Mesothelial cell of epicardium (in vitro differentiated cells): ENCODE results near the gene RFXANK. TPM values are rescaled to one million over a fixed set of nuclear protein-coding genes. Genes with fewer than 3 reads are reported as not detected.

ENCODE experiments used
- DNase-seq, 2 experiments: peaks; one replicate each; pipeline ENCODE4 v3.0.0; 2021; ENCODE audit warnings: low spot score in 2 of 2; ENCODE audit not compliant: unreplicated experiment in 2 of 2
- H3K27ac Mint-ChIP-seq: 2 replicates; pipeline ENCODE4 v1.8.0; 2021; ENCODE audit warnings: mixed read lengths
- H3K27me3 Mint-ChIP-seq: 2 replicates; pipeline ENCODE4 v1.8.0; 2021; ENCODE audit warnings: low read depth, mixed read lengths
- H3K36me3 Mint-ChIP-seq: 2 replicates; pipeline ENCODE4 v1.8.0; 2021; ENCODE audit warnings: mixed read lengths
- H3K4me1 Mint-ChIP-seq: 2 replicates; pipeline ENCODE4 v1.8.0; 2021; ENCODE audit warnings: mixed read lengths
- H3K4me3 Mint-ChIP-seq: 2 replicates; pipeline ENCODE4 v1.8.0; 2021; ENCODE audit warnings: mild to moderate bottlenecking, moderate library complexity, mixed read lengths
- H3K9me3 Mint-ChIP-seq: 2 replicates; pipeline ENCODE4 v1.8.0; 2021; ENCODE audit warnings: mixed read lengths
- total RNA-seq: library from RNA; stranded (reverse); gene quantifications from 3 replicates; pipeline ENCODE4 v1.2.1, GENCODE V29; 2021
- TF ChIP-seq, protein P1 (sequence below): fragments of 200-600 bp; sonication (generic); IDR thresholded peaks from one replicate; pipeline ENCODE4 v1.5.0; 2021; ENCODE audit warnings: antibody characterized with exemption; ENCODE audit not compliant: unreplicated experiment

RFXANK gene
- total RNA-seq, 1 donor from 2014 or later: 93.6 TPM

DNA sequence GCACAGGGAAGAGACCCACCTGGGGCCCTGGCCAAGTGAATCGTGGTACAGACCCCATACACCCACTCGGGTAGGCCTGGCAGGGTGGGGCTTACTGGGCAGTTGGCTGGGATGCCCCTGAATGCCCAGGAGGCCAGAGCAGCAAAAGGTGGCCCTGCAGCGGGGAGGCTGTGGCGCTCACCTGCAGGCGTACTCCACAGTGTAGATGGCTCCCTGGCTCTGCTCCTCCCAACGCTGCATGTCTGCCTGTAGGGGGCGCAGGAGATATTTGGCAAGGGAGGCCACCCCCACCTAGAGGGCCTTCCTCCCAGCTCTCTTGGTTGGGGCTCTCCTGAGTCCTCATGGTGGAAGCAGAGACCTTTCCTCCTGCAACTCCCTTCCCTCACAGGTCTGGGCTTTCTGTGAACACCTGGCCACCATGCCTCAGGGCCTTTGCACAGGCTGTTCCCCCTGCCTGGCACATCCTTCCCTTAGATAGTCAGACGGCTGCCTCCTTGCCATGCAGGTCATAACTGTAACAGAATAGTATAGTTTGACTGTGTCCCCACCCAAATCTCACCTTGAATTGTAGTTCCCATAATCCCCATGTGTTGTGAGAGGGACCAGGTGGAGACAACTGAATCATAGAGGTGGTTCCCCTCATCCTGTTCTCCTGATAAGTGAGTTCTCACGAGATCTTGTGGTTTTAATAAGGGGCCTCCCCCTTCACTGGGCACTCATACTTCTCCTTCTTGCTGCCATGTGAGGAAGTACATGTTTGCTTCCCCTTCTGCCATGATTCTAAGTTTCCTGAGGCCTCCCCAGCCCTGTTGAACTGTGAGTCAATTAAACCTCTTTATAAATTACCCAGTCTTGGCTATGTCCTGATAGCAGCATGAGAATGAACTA lies 6.0 kb upstream of the RFXANK start:
- no peak overlapping the region for H3K4me3 Mint-ChIP-seq
- TF ChIP-seq, protein P1, sequence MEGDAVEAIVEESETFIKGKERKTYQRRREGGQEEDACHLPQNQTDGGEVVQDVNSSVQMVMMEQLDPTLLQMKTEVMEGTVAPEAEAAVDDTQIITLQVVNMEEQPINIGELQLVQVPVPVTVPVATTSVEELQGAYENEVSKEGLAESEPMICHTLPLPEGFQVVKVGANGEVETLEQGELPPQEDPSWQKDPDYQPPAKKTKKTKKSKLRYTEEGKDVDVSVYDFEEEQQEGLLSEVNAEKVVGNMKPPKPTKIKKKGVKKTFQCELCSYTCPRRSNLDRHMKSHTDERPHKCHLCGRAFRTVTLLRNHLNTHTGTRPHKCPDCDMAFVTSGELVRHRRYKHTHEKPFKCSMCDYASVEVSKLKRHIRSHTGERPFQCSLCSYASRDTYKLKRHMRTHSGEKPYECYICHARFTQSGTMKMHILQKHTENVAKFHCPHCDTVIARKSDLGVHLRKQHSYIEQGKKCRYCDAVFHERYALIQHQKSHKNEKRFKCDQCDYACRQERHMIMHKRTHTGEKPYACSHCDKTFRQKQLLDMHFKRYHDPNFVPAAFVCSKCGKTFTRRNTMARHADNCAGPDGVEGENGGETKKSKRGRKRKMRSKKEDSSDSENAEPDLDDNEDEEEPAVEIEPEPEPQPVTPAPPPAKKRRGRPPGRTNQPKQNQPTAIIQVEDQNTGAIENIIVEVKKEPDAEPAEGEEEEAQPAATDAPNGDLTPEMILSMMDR: peak; percentile 48
- no peak for DNase-seq

DNA sequence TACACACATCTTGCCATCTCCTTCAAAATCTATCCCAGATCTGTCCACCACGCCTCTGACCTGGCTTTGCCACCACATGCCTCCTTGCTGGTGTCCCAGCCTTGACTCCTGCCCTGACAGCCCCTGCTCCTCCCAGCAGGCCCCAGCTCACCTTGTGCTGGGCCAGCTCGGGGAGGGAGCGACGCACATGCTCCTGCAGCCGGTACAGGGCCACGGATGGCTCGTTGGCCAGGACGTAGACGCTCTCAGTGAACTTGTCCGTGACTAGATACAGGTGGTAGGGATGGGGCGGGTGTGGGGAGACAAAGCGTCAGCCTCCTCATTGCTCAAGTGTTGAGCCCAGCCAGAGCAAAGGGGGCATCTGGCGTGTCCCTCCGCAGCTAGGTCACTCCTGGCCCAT lies 5.3 kb upstream of the RFXANK start:
- no peak for DNase-seq
- TF ChIP-seq, protein P1: no peak
- Mint-ChIP-seq H3K4me1 (peaks cover 12% of the 10 kb centered on the region), H3K36me3 (peaks cover 25% of the 10 kb centered on the region), H3K4me3 (no peak overlapping the region), H3K27me3 (no peaks in the 10 kb centered on the region), H3K9me3 (no peaks in the 10 kb centered on the region), H3K27ac (no peak overlapping the region)

More for the DNA sequence above, 6.0 kb upstream of the RFXANK start:
- Mint-ChIP-seq H3K36me3 (peaks cover 31% of the 10 kb centered on the region), H3K4me1 (peaks cover 7% of the 10 kb centered on the region), H3K27me3 (no peaks in the 10 kb centered on the region), H3K27ac (no peak overlapping the region), H3K9me3 (no peaks in the 10 kb centered on the region)

DNA sequence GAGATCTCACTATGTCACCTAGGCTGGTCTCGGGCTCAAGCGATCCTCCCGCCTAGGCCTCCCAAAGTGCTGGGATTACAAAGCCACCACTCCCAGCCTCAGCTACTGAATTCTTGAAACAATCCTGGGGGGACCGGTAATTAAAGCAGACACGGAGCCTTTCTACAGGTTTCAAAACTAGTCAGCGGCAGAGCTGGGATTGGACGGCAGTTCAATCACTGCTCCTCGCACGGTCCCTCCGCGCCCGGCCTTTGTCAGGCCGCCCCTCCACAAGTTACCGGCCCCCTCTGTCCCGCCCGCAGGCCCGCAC lies 335 bp upstream of the RFXANK start:
- H3K4me3 Mint-ChIP-seq: peak overlapping the region; percentile 98
- peak overlapping the region; percentile 99 for H3K27ac Mint-ChIP-seq
- TF ChIP-seq, protein P1: no peak
- H3K4me1 Mint-ChIP-seq: peaks cover 31% of the 10 kb centered on the region
- H3K36me3 Mint-ChIP-seq: peaks cover 9% of the 10 kb centered on the region
- DNase-seq: no peak
- H3K9me3 Mint-ChIP-seq: no peaks in the 10 kb centered on the region
- no peaks in the 10 kb centered on the region for H3K27me3 Mint-ChIP-seq

DNA sequence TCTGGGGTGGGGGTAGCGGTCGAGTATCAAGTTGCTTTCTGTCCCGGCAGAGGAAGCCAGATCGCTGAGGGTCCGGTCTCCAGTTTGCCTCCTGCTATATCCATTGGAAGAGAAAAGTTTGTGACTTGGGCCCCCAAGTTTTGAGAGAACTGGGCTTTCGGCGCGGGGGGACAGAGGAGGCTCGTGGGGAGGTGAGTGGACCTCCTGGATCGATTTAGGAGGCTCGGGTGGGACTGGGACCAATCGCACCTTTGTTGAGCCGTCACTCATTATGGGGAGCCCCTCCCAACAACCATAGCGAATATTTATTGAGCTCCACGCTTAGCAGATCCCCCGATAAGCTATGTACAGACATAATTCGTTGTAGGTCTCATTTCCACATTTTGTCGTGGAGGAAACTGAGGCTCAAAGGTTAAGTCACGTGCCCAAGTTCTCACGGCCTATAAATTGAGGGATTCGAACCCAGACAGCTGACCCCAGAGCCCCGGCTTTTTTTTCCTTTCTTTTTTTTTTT lies 909 bp downstream of the RFXANK start:
- DNase-seq: no peak
- TF ChIP-seq, protein P1: no peak

DNA sequence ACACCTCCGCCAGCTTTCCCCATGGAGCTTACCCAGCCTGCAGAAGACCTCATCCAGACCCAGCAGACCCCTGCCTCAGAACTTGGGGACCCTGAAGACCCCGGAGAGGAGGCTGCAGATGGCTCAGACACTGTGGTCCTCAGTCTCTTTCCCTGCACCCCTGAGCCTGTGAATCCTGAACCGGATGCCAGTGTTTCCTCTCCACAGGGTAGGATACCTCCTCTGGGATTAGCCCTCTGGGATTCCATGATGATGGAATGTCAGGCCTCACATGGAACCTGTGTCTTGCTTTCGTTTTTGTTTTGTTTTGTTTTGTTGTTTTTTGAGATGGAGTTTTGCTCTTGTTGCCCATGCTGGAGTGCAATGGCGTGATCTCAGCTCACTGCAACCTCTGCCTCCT lies 1.9 kb downstream of the RFXANK start:
- no peak for DNase-seq
- TF ChIP-seq, protein P1: no peak
- H3K4me1 Mint-ChIP-seq: peaks cover 31% of the 10 kb centered on the region
- peak overlapping the region; percentile 69 for H3K27ac Mint-ChIP-seq
- H3K27me3 Mint-ChIP-seq: no peaks in the 10 kb centered on the region
- peaks cover 16% of the 10 kb centered on the region for H3K36me3 Mint-ChIP-seq
- H3K4me3 Mint-ChIP-seq: peak overlapping the region; percentile 98
- H3K9me3 Mint-ChIP-seq: no peaks in the 10 kb centered on the region

More for the DNA sequence above, 909 bp downstream of the RFXANK start:
- Mint-ChIP-seq H3K36me3 (peaks cover 7% of the 10 kb centered on the region), H3K9me3 (no peaks in the 10 kb centered on the region), H3K4me1 (peaks cover 31% of the 10 kb centered on the region), H3K4me3 (peak overlapping the region; percentile 98), H3K27ac (peak overlapping the region; percentile 99), H3K27me3 (no peaks in the 10 kb centered on the region)
